ENCODE results near the gene OTUD3.

OTUD3 gene

DNA sequence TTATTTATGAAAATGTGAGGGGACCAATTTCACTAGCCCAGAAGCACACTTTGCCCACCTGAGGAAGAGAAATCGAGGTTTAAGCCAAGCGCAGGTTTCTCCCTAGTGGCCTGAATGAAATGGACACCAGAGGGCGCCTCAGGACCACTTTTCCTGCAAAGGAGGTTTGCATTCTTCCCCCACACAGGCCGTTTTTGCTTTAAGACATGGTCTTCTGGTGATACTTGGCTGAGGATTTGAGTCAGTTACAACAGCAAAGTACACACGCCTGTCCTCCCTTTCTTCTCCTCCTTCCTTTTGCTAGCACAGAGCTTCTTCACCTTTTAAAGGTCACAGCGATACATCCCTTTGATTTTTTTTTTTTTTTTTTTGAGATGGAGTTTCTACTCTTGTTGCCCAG is 35.9 kb downstream of the OTUD3 start:
- peak; percentile 94 for TF ChIP-seq CTCF (IDR thresholded peaks at IDR 0.05; ENCODE audit: low read length)
- TF ChIP-seq EZH2 (IDR thresholded peaks at IDR 0.05; ENCODE audit: borderline replicate concordance, low read length): no peak
- H3K9me2 ChIP-seq (ENCODE audit: low read depth, low read length): no peaks in the 10 kb centered on the region
- peaks cover 11% of the 10 kb centered on the region; the same call in 1 of the 2 replicates for H3K36me3 ChIP-seq (ENCODE audit: insufficient read depth, low read length)

GRCh38 chr1:19920132-19920710 is 38.0 kb downstream of the OTUD3 start:
- Histone ChIP-seq H3K9ac (ENCODE audit: low read length) (no peak overlapping the region), H3K79me2 (ENCODE audit: insufficient read depth, low read length) (no peaks in the 10 kb centered on the region), H3F3A (ENCODE audit: insufficient read depth, low read length) (no peaks in the 10 kb centered on the region), H3K4me2 (ENCODE audit: low read length) (no peak overlapping the region), H2AFZ (ENCODE audit: low read length) (no peak overlapping the region), H3K27ac (ENCODE audit: low read depth, low read length, poor library complexity, severe bottlenecking) (no peak overlapping the region), H3K9me3 (ENCODE audit: low read length) (no peaks in the 10 kb centered on the region), H3K4me3 (ENCODE audit: low read depth, low read length, poor library complexity, severe bottlenecking) (no peak overlapping the region), H3K36me3 (ENCODE audit: insufficient read depth, low read length) (no peaks in the 10 kb centered on the region), H4K20me1 (ENCODE audit: insufficient read depth, low read length) (no peaks in the 10 kb centered on the region), H3K27me3 (ENCODE audit: insufficient read depth, low read length) (no peaks in the 10 kb centered on the region), H3K4me1 (ENCODE audit: insufficient read depth, low read length, severe bottlenecking) (no peaks in the 10 kb centered on the region), H3K9me2 (ENCODE audit: low read depth, low read length) (no peaks in the 10 kb centered on the region)
- TF ChIP-seq CTCF (IDR thresholded peaks at IDR 0.05; ENCODE audit: low read length) (no peak), EZH2 (IDR thresholded peaks at IDR 0.05; ENCODE audit: borderline replicate concordance, low read length) (no peak)

More for the DNA sequence above, 35.9 kb downstream of the OTUD3 start:
- no peaks in the 10 kb centered on the region for H4K20me1 ChIP-seq (ENCODE audit: insufficient read depth, low read length)
- H3K9me3 ChIP-seq (ENCODE audit: low read length): no peaks in the 10 kb centered on the region
- H3K4me1 ChIP-seq (ENCODE audit: insufficient read depth, low read length, severe bottlenecking): no peaks in the 10 kb centered on the region
- no peak overlapping the region for H3K9ac ChIP-seq (ENCODE audit: low read length)
- H3K4me2 ChIP-seq (ENCODE audit: low read length): no peak overlapping the region
- no peaks in the 10 kb centered on the region for H3K27me3 ChIP-seq (ENCODE audit: insufficient read depth, low read length)
- no peak overlapping the region for H2AFZ ChIP-seq (ENCODE audit: low read length)
- no peak overlapping the region for H3K4me3 ChIP-seq (ENCODE audit: low read depth, low read length, poor library complexity, severe bottlenecking)
- no peaks in the 10 kb centered on the region for H3F3A ChIP-seq (ENCODE audit: insufficient read depth, low read length)
- no peak overlapping the region for H3K27ac ChIP-seq (ENCODE audit: low read depth, low read length, poor library complexity, severe bottlenecking)
- no peaks in the 10 kb centered on the region for H3K79me2 ChIP-seq (ENCODE audit: insufficient read depth, low read length)

DNA sequence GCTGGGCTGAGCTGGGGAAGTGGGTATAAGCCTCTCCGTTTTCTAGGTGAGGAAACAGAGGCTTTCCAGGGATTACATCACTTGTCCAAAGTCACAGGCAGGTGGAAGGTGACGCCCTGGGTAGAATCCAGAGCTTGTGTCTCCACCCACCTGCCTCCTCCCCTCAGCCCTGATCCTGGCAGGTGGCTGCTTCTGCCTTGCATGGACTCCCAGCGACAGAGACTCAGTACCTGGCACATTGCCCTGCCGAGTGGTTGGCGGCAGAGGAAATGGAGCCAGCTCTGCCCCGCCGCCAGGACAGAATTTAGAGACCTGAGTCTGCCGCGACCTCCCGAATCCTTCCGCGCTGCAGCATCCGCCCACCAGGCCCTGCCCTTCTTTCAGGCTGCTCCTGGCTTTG is 39.1 kb downstream of the OTUD3 start:
- Histone ChIP-seq H3K9me2 (ENCODE audit: low read depth, low read length) (no peaks in the 10 kb centered on the region), H3K9me3 (ENCODE audit: low read length) (no peaks in the 10 kb centered on the region), H3K4me3 (ENCODE audit: low read depth, low read length, poor library complexity, severe bottlenecking) (no peak overlapping the region), H3K36me3 (ENCODE audit: insufficient read depth, low read length) (no peaks in the 10 kb centered on the region), H3K9ac (ENCODE audit: low read length) (no peak overlapping the region), H3K4me1 (ENCODE audit: insufficient read depth, low read length, severe bottlenecking) (no peaks in the 10 kb centered on the region), H3K79me2 (ENCODE audit: insufficient read depth, low read length) (no peaks in the 10 kb centered on the region), H3K27ac (ENCODE audit: low read depth, low read length, poor library complexity, severe bottlenecking) (no peak overlapping the region), H3K27me3 (ENCODE audit: insufficient read depth, low read length) (no peaks in the 10 kb centered on the region), H3K4me2 (ENCODE audit: low read length) (no peak overlapping the region), H4K20me1 (ENCODE audit: insufficient read depth, low read length) (no peaks in the 10 kb centered on the region), H2AFZ (ENCODE audit: low read length) (no peak overlapping the region), H3F3A (ENCODE audit: insufficient read depth, low read length) (no peaks in the 10 kb centered on the region)
- no peak for TF ChIP-seq EZH2 (IDR thresholded peaks at IDR 0.05; ENCODE audit: borderline replicate concordance, low read length)
- no peak for TF ChIP-seq CTCF (IDR thresholded peaks at IDR 0.05; ENCODE audit: low read length)
